MCF 10A (cell line): ENCODE data around the gene SLC14A1. TPM values are rescaled to one million over a fixed set of nuclear protein-coding genes. Genes with fewer than 3 reads are reported as not detected.

Source experiments
- Bru-seq: library from RNA; stranded (reverse); fragments of 400-500 nt; gene quantifications from one replicate; lab custom pipeline; 2021; lab: Mats Ljungman, UMichigan
- BruChase-seq, 2 experiments: library from RNA; stranded (reverse); fragments of 400-500 nt; gene quantifications; one replicate each; lab custom pipeline; 2021; lab: Mats Ljungman, UMichigan
- BruUV-seq: library from RNA; stranded (reverse); fragments of 400-500 nt; replicated peaks from 2 replicates; lab custom pipeline; 2021; lab: Mats Ljungman, UMichigan
- CTCF ChIA-PET: fragments of 300-600 bp; sonication (Branson Sonifier 250); formaldehyde crosslinking; extraction: SDS; loops from one replicate; lab custom pipeline; 2021; ENCODE audit warnings: antibody characterized with exemption, inconsistent platforms; lab: Yijun Ruan, JAX
- POLR2A ChIA-PET: fragments of 300-600, 350-650 bp; sonication (Branson Sonifier 250); formaldehyde crosslinking; extraction: SDS; loops from one replicate; lab custom pipeline; 2020; ENCODE audit warnings: antibody characterized with exemption, inconsistent platforms; lab: Yijun Ruan, JAX
- DNase-seq: peaks from one replicate; pipeline ENCODE4 v3.0.0-alpha.2; 2018; ENCODE audit not compliant: unreplicated experiment
- H3K27ac Mint-ChIP-seq: one replicate; pipeline ENCODE4 v1.8.0; 2022; ENCODE audit warnings: mild to moderate bottlenecking, low read depth, mixed read lengths; ENCODE audit not compliant: unreplicated experiment
- H3K27me3 Mint-ChIP-seq: one replicate; pipeline ENCODE4 v1.8.0; 2022; ENCODE audit warnings: mixed read lengths; ENCODE audit not compliant: insufficient read depth, unreplicated experiment
- H3K36me3 Mint-ChIP-seq: one replicate; pipeline ENCODE4 v1.8.0; 2022; ENCODE audit warnings: mild to moderate bottlenecking, moderate library complexity, mixed read lengths; ENCODE audit not compliant: insufficient read depth, unreplicated experiment
- H3K4me1 Mint-ChIP-seq: one replicate; pipeline ENCODE4 v1.8.0; 2022; ENCODE audit warnings: mixed read lengths; ENCODE audit not compliant: insufficient read depth, unreplicated experiment
- H3K4me3 Mint-ChIP-seq: one replicate; pipeline ENCODE4 v1.8.0; 2022; ENCODE audit warnings: mild to moderate bottlenecking, moderate library complexity, mixed read lengths; ENCODE audit not compliant: unreplicated experiment
- H3K9me3 Mint-ChIP-seq: one replicate; pipeline ENCODE4 v1.8.0; 2022; ENCODE audit warnings: mixed read lengths; ENCODE audit not compliant: unreplicated experiment
- CTCF ChIP-seq: fragments of 200-600 bp; IDR thresholded peaks from one replicate; pipeline ENCODE4 v1.8.0; 2022; ENCODE audit warnings: antibody characterized with exemption, mild to moderate bottlenecking; ENCODE audit not compliant: unreplicated experiment
- intact Hi-C: fragments of 100-400 bp; cut with micrococcal nuclease; formaldehyde crosslinking; loops from 2 replicates; pipeline ENCODE4 v1.14.1; 2022
- long read RNA-seq: library from polyadenylated mRNA; stranded (forward); transcript quantifications from one replicate; pipeline ENCODE4 v2.0.0, GENCODE V29; 2022
- total RNA-seq: library from RNA; stranded (reverse); gene quantifications from 2 replicates; pipeline ENCODE4 v1.2.3, GENCODE V29; 2022

Gene SLC14A1
- total RNA-seq, result not detected in 2 replicates
- Bru-seq, nascent RNA, result not detected
- BruChase-seq, experiment 1, labeled RNA remaining after a 6-hour chase, result not detected
- BruChase-seq, experiment 2, labeled RNA remaining after a 2-hour chase, result not detected
- long read RNA-seq, result 0 reads

DNA sequence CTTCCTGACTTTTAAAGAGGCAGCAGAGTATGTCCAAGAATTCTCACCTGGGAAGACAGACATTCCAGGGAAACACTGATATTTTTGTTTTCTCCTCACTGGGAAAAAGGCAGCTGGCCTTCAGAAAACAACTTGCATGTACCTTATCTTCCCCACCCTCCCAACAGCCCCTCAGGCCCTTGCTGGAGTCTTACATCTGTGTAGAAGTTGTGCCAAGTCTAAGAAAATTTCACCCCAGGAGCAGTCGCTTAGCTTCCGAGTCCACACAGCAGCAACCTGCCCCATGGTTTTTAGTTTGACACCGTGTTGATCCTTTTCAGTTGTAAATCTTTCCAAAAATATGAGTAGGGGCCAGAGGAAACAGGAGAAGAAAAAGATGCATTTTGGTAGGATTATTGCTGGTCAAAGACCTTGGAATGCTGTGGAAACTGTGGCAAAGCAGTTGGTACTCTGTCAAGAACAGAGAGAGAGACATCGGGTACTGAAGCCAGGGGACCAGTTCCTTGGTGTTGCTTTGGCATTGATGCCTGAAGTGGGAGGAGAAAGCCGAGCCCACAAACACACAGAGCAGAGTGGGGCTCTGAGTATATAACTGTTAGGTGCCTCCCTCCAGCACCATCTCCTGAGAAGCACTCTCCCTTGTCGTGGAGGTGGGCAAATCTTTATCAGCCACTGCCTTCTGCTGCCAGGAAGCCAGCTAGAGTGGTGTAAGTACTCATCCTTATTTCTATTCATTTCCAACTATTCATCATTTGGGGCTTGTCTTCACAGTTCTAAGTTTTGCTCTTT lies at the start of gene SLC14A1:
TSS of gene SLC14A1 (plus strand) at position 615 of the 789 bp plus-strand sequence. CDS start 6,140 bp downstream, outside the sequence.
- Mint-ChIP-seq H3K4me3 (no peak within 1 kb of the TSS), H3K9me3 (no peaks in the 10 kb centered on the region), H3K27ac (no peak within 1 kb of the TSS), H3K4me1 (no peaks in the 10 kb centered on the region), H3K27me3 (peaks cover 11% of the 10 kb centered on the region), H3K36me3 (no peaks in the 10 kb centered on the region)
- no peak for TF ChIP-seq CTCF
- BruUV-seq, result no TSS peak
- intact Hi-C loops, result loop anchor here (1.0 kb wide), 3 partner anchors 32 to 157 kb away; no protein-coding TSS in a partner anchor
- DNase-seq, result no peak
- CTCF ChIA-PET, result interaction anchor here (0.5 to 8.2 kb wide), 20 partner anchors 12 to 263 kb away, joined by 3 to 111 read pairs (median 4); no protein-coding TSS in a partner anchor
- POLR2A ChIA-PET, result interaction anchor here (0.6 kb wide), 2 partner anchors 38 to 160 kb away, joined by 3 read pairs; no protein-coding TSS in a partner anchor

DNA sequence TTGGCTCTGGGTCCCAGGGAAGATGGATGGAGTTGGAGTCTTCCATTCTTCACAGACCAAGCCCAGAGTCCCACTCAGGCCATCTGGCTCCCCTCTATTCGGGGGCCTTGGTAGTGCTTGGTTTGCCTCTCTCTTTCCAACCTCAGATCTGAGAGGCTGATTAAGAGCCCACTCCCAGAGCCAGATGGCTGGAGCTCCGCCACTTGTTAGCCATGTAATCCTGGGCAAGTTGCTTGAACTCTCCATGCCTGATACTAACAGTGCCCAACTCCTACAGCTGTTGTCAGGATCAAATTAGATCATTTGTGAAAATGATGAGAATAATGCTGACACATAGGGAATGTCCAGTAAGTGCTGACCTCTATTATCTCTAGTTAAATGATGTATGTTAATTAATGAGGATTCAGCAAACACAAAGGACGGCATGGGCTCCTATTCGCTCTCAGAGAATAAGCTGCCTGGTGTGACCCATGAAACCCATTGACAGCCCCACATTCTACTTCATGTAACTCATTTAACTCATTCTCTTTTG lies 46.6 kb upstream of the SLC14A1 start:
- Mint-ChIP-seq H3K4me3 (no peak overlapping the region), H3K9me3 (no peaks in the 10 kb centered on the region), H3K36me3 (no peaks in the 10 kb centered on the region), H3K27ac (no peak overlapping the region), H3K4me1 (peaks cover 5% of the 10 kb centered on the region), H3K27me3 (no peaks in the 10 kb centered on the region)
- CTCF ChIA-PET, result interaction anchor here (0.9 to 1.5 kb wide), 4 partner anchors 11 to 56 kb away, joined by 3 to 5 read pairs (median 4); no protein-coding TSS in a partner anchor
- TF ChIP-seq CTCF, result no peak
- BruUV-seq, result no TSS peak
- POLR2A ChIA-PET, result interaction anchor here (1.2 kb wide), 1 partner anchor 11 kb away, joined by 3 read pairs; no protein-coding TSS in a partner anchor
- no peak for DNase-seq
- intact Hi-C loops, result no loop called here

DNA sequence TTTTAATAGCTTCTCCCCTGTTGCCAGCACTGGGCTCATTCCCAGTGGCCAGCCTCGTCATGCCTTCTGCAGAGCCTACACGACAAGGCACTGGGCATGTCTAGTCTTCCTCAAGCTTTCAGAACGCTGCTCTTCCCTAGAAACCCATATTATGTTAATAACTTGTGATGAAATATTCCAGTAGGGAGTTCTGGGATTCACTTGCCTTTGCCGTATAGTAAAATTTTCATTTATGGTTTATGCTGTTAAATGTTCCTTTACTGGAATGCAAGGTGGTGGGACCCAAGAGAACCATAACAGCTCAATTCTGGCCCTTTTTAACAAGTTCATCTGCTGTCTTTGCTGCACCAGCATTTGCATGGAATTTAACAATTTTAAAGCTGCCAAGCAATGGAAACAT lies 45.5 kb upstream of the SLC14A1 start:
- Mint-ChIP-seq H3K27me3 (no peaks in the 10 kb centered on the region), H3K36me3 (no peaks in the 10 kb centered on the region), H3K27ac (no peak overlapping the region), H3K4me3 (no peak overlapping the region), H3K9me3 (no peaks in the 10 kb centered on the region), H3K4me1 (peaks cover 5% of the 10 kb centered on the region)
- CTCF ChIA-PET, result interaction anchor here (0.6 to 1.8 kb wide), 6 partner anchors 10 to 206 kb away, joined by 3 to 6 read pairs (median 4); no protein-coding TSS in a partner anchor
- POLR2A ChIA-PET, result interaction anchor here (1.2 kb wide), 1 partner anchor 12 kb away, joined by 3 read pairs; no protein-coding TSS in a partner anchor
- DNase-seq, result no peak
- intact Hi-C loops, result no loop called here
- no TSS peak for BruUV-seq
- no peak for TF ChIP-seq CTCF
